Endothelial cell of umbilical vein (primary cell): ENCODE results near the gene LY9. TPM values are rescaled to one million over a fixed set of nuclear protein-coding genes. Genes with fewer than 3 reads are reported as not detected.

Experiments used
- BruUV-seq: library from RNA; stranded (reverse); fragments of 400-500 nt; replicated peaks from 2 replicates; lab custom pipeline; 2021; lab: Mats Ljungman, UMichigan
- CTCF ChIA-PET: fragments of 300-600, 350-600 bp; sonication (Branson Sonifier 250); formaldehyde crosslinking; loops from one replicate; lab custom pipeline; 2021; ENCODE audit warnings: antibody characterized with exemption, inconsistent platforms; lab: Charles Lee
- POLR2A ChIA-PET: fragments of 300-600, 350-600 bp; sonication (Branson Sonifier 250); formaldehyde crosslinking; loops from one replicate; lab custom pipeline; 2021; ENCODE audit warnings: antibody characterized with exemption, inconsistent platforms; lab: Charles Lee
- DNase-seq: peaks from one replicate; pipeline ENCODE4 v3.0.0-alpha.2; 2011; ENCODE audit warnings: low read depth, low spot score
- FAIRE-seq: peaks from 2 replicates; lab custom pipeline; 2011; peaks lifted over from hg19 to GRCh38; lab: Jason Lieb, UNC
- H2AFZ ChIP-seq: 2 replicates; pipeline ENCODE4 v1.6.0; 2012; ENCODE audit warnings: low read depth, low read length, control low read depth, inconsistent platforms
- H3K27ac ChIP-seq: 2 replicates; pipeline ENCODE4 v1.5.1; 2011; ENCODE audit warnings: low read depth, mild to moderate bottlenecking, control low read depth, low read length, moderate library complexity; ENCODE audit not compliant: insufficient read depth
- H3K27me3 ChIP-seq, 2 experiments: 2 replicates each; pipeline versions ENCODE4 v1.6.0 to v1.6.1; 2011; ENCODE audit warnings: low read length in 2 of 2, mixed read lengths in 1 of 2; ENCODE audit not compliant: control insufficient read depth in 2 of 2, insufficient read depth in 2 of 2
- H3K36me3 ChIP-seq, 2 experiments: 2 replicates in 1 of 2; 3 replicates in 1 of 2; pipeline ENCODE4 v1.5.1; 2011; ENCODE audit warnings: low read length in 2 of 2, mild to moderate bottlenecking in 1 of 2, moderate library complexity in 1 of 2; ENCODE audit not compliant: control insufficient read depth in 2 of 2, insufficient read depth in 2 of 2; ENCODE audit errors: extremely low read depth in 1 of 2
- H3K4me1 ChIP-seq: 3 replicates; pipeline ENCODE4 v1.5.1; 2011; ENCODE audit warnings: mild to moderate bottlenecking, low read length; ENCODE audit not compliant: control insufficient read depth, insufficient read depth; ENCODE audit errors: extremely low read depth
- H3K4me2 ChIP-seq: 2 replicates; pipeline ENCODE4 v1.6.1; 2011; ENCODE audit warnings: low read length, control low read depth, mixed read lengths; ENCODE audit not compliant: insufficient read depth
- H3K4me3 ChIP-seq, 3 experiments: fragments of 200-600 bp in 1 of 3; sonication (generic), shearing (Covaris generic) in 1 of 3; replicated peaks in 1 of 3; 2 replicates each; pipeline ENCODE4 v1.5.1; 2011 to 2016; ENCODE audit warnings: control low read depth in 3 of 3, low read length in 3 of 3, mild to moderate bottlenecking in 2 of 3, inconsistent platforms in 1 of 3, low read depth in 1 of 3, moderate library complexity in 1 of 3; ENCODE audit not compliant: insufficient read depth in 1 of 3
- H3K79me2 ChIP-seq: 2 replicates; pipeline ENCODE4 v1.6.0; 2012; ENCODE audit warnings: low read length, inconsistent platforms; ENCODE audit not compliant: control insufficient read depth, insufficient read depth
- H3K9ac ChIP-seq: replicated peaks from 2 replicates; pipeline ENCODE3; 2011; ENCODE audit warnings: low read length, control low read depth; ENCODE audit not compliant: insufficient read depth; ENCODE audit errors: extremely low read depth
- H3K9me1 ChIP-seq: replicated peaks from 3 replicates; pipeline ENCODE4 v1.6.0; 2011; ENCODE audit warnings: mild to moderate bottlenecking, low read length; ENCODE audit not compliant: control insufficient read depth, insufficient read depth; ENCODE audit errors: extremely low read depth
- H3K9me3 ChIP-seq: replicated peaks from 2 replicates; pipeline ENCODE4 v1.5.1; 2012; ENCODE audit warnings: low read length, inconsistent platforms; ENCODE audit not compliant: control insufficient read depth, insufficient read depth
- H4K20me1 ChIP-seq: replicated peaks from 2 replicates; pipeline ENCODE3; 2011; ENCODE audit warnings: mild to moderate bottlenecking, low read length; ENCODE audit not compliant: control insufficient read depth, insufficient read depth; ENCODE audit errors: extremely low read depth
- CTCF ChIP-seq, 2 donors: IDR thresholded peaks; 1 replicate in 1 of 2; 2 replicates in 1 of 2; pipeline ENCODE4 v1.5.1; 2011; ENCODE audit warnings: low read length in 2 of 2, mild to moderate bottlenecking in 2 of 2, moderate library complexity in 2 of 2, control low read depth in 1 of 2, inconsistent platforms in 1 of 2, low read depth in 1 of 2; ENCODE audit not compliant: insufficient read depth in 1 of 2; ENCODE audit errors: extremely low read depth in 1 of 2
- EZH2 ChIP-seq: IDR thresholded peaks from 2 replicates; pipeline ENCODE4 v1.6.1; 2012; ENCODE audit warnings: borderline replicate concordance, low read depth, mild to moderate bottlenecking, moderate library complexity, low read length, inconsistent platforms; ENCODE audit not compliant: severe bottlenecking
- FOS ChIP-seq: IDR thresholded peaks from 2 replicates; pipeline ENCODE4 v1.6.1; 2011; ENCODE audit warnings: mild to moderate bottlenecking, low read length, moderate library complexity, borderline replicate concordance; ENCODE audit not compliant: insufficient read depth
- GATA2 ChIP-seq: IDR thresholded peaks from 2 replicates; pipeline ENCODE4 v1.7.0; 2011; ENCODE audit warnings: low read depth, mild to moderate bottlenecking, moderate library complexity, mixed read lengths, low read length; ENCODE audit not compliant: insufficient read length, insufficient read depth
- JUN ChIP-seq: IDR thresholded peaks from 2 replicates; pipeline ENCODE4 v1.6.1; 2011; ENCODE audit warnings: borderline replicate concordance, low read depth; ENCODE audit not compliant: insufficient read length, insufficient read depth
- MAX ChIP-seq: IDR thresholded peaks from 2 replicates; pipeline ENCODE4 v1.6.1; 2011; ENCODE audit not compliant: insufficient read depth, insufficient read length
- MYC ChIP-seq: IDR thresholded peaks from one replicate; pipeline ENCODE4 v1.6.1; 2011; ENCODE audit warnings: mild to moderate bottlenecking, low read depth, low read length
- POLR2A ChIP-seq: IDR thresholded peaks from 2 replicates; pipeline ENCODE4 v1.6.1; 2012; ENCODE audit warnings: low read depth, mild to moderate bottlenecking, control low read depth, low read length
- POLR2AphosphoS5 ChIP-seq: IDR thresholded peaks from 2 replicates; pipeline ENCODE4 v1.6.1; 2012; ENCODE audit warnings: low read depth, mild to moderate bottlenecking, control low read depth, low read length, moderate library complexity; ENCODE audit not compliant: insufficient read depth
- dilution Hi-C: fragments of 300-500 bp; cut with MboI; formaldehyde crosslinking; loops from one replicate; pipeline ENCODE4 v1.15.0; 2019; ENCODE audit warnings: low sequenced_read_pairs; ENCODE audit not compliant: extremely low pct_ligation_motif_present
- intact Hi-C: fragments of 100-400 bp; cut with micrococcal nuclease; formaldehyde crosslinking; loops from one replicate; pipeline ENCODE4 v1.10.0; 2022
- polyA plus RNA-seq, 4 experiments: library from polyadenylated mRNA; depleted of rRNA in 3 of 4; stranded (reverse) in 3 of 4; unstranded in 1 of 4; fragments of >200 nt; gene quantifications; 2 replicates each; pipeline versions ENCODE4 v1.2.1 to v1.2.3, GENCODE V29; 2011 to 2012; ENCODE audit warnings: missing spikeins in 1 of 4
- total RNA-seq: library from RNA; stranded (reverse); gene quantifications from 2 replicates; pipeline ENCODE4 v1.2.3, GENCODE V29; 2021

LY9 gene
- total and polyA plus RNA-seq, 2 donors (not counting 3 experiments of a cell fraction or from before 2014, with no cell fraction given), result not detected

GRCh38 chr1:160863774-160864131 is 67.8 kb downstream of the LY9 start:
- H3K4me1 ChIP-seq, result no peaks in the 10 kb centered on the region
- dilution Hi-C loops (no loop called here), intact Hi-C loops (no loop called here)
- BruUV-seq, result no TSS peak
- no peaks in the 10 kb centered on the region for H3K79me2 ChIP-seq
- FAIRE-seq (no peak), DNase-seq (no peak)
- H2AFZ ChIP-seq, result no peak overlapping the region
- no peaks in the 10 kb centered on the region for H3K27me3 ChIP-seq
- H3K9ac ChIP-seq, result no peak overlapping the region
- H3K9me3 ChIP-seq, result no peaks in the 10 kb centered on the region
- no peaks in the 10 kb centered on the region for H4K20me1 ChIP-seq
- H3K4me2 ChIP-seq, result no peak overlapping the region
- TF ChIP-seq CTCF (IDR thresholded peaks at IDR 0.05; ENCODE audit: extremely low read depth in 1 of 2, insufficient read depth in 1 of 2, low read depth in 1 of 2, low read length in 2 of 2) (no peak), EZH2 (no peak), MYC (no peak), POLR2A (no peak), GATA2 (no peak), FOS (no peak), POLR2AphosphoS5 (no peak), MAX (no peak), JUN (no peak)
- CTCF ChIA-PET, result no interaction called here
- no peak overlapping the region for H3K27ac ChIP-seq
- H3K4me3 ChIP-seq, result no peak overlapping the region
- no peaks in the 10 kb centered on the region for H3K9me1 ChIP-seq
- POLR2A ChIA-PET, result no interaction called here
- no peaks in the 10 kb centered on the region for H3K36me3 ChIP-seq
